Stimulated activated CD4-positive, alpha-beta T cell treated with anti-CD3 and anti-CD28 coated beads, Interleukin-4, amount 100 ng/mL, for 1 hour (primary cell): ENCODE results near the gene FN3K.

Source experiments
- DNase-seq: peaks from one replicate; pipeline ENCODE4 v3.0.0-alpha.2; 2020

Gene FN3K

DNA sequence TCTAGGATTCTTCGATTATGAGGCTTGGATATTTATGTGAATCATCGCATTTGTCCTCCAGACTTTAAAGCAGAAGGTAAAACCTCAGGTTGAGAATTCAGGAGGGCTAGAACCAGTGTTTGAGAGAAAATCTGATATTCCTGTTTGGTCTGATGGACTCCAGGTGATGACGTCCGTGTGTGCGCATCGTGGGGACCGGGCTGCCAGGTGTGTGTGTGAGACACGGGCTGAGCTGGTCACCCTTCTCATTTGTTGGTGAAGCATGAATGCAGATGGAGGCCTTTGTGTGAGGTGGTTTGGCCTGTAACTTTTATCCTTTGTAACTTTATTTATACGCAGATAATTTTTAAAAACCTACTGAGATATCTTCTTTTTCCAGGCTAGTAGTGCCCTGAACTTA, 61.6 kb downstream of the FN3K start:
- no peak for DNase-seq

DNA sequence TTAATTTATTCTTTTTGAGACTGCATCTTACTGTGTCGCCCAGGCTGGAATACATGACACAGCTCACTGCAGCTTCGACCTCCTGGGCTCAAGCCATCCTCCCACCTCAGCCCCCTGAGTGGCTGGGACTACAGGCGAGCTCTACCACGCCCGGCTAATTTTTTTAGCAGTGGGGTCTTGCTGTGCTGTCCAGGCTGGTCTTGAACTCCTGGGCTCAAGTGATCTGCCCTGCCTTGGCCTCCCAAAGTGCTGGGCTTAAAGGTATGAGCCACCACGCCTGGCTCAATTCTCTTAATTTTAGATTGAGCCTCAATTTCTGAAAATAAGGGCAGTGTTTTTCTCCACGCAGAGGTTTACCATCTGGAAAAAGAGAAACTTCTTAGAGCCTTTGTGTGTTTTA, 63.3 kb downstream of the FN3K start:
- DNase-seq, result no peak

DNA sequence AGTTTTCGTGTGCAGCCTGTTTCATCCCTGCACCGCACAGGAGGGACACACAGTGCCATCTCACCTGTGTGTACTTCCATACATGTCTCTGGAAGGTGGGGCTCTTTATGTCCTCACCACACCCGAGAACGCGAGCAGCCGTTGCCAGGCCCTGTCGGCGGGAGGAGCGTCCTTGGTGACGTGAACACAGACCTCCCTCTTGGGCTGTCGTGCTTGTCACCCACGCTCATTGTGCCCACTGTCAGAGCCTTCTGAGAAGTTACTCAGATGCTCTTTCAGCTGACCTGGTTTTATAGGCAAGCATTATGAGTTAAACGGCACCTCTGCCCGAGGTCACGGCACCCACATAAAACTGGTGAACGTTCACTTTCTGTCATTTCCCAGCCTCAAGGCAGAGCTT, 64.2 kb downstream of the FN3K start:
- DNase-seq, result no peak
